ENCODE data around the gene SMIM12. TPM values are rescaled to one million over a fixed set of nuclear protein-coding genes. Genes with fewer than 3 reads are reported as not detected.
A peak's percentile ranks its signal among the peaks of the same experiment; 100 is the strongest.

Gene SMIM12
- polyA plus RNA-seq, 3 donors: 31.8 to 121 (median 93.7) TPM

DNA sequence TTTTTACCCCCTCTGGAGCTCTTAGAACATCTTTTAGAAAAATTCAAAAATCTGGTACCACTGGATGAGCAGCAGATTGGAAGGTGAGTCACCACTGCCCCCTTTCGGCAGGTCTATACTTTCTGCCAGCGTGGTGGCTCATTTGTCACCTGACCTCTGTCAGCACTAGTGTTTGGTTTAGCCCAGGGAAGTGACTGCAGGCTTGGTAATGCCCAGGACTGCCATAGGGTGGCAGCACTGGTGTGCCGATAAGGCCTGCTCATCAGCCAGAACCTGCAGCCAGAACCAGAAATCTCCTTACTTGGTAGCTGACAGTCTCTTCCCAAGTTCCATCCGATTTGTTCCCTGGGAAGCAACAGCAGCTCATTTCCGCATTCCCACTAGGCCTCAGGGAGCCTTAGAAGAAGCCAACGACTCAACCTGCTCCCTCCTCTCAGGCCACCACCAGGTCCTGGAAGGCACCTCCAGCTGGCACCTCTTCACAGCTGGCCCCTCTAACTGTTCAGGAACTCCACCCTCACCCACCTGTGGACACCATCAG, 6.8 kb downstream of the SMIM12 start:
- H3K27me3 Mint-ChIP-seq (ENCODE audit: low read depth in 3 of 3): peaks cover 0 to 3% (median 0%) of the 10 kb centered on the region in 3 donors
- Histone ChIP-seq H3K4me2 (replicated peaks; ENCODE audit: extremely low read depth, low read length, poor library complexity, severe bottlenecking) (no peak overlapping the region), H3K4me1 (ENCODE audit: control insufficient read depth in 1 of 2, insufficient read depth in 2 of 2, low read length in 2 of 2) (peaks cover 1 to 2% of the 10 kb centered on the region in 2 donors), H3K79me2 (ENCODE audit: insufficient read depth, low read length) (peaks cover 43% of the 10 kb centered on the region), H3K36me3 (replicated peaks in 1 of 2; ENCODE audit: control insufficient read depth in 1 of 2, insufficient read depth in 2 of 2, low read length in 2 of 2) (peaks cover 41 to 82% of the 10 kb centered on the region in 2 donors), H3K27ac (ENCODE audit: low read depth in 1 of 2, low read length in 2 of 2) (no peak overlapping the region), H3K9ac (ENCODE audit: insufficient read depth, low read length, poor library complexity, severe bottlenecking) (no peak overlapping the region), H3K4me3 (replicated peaks in 1 of 3; ENCODE audit: low read depth in 2 of 3, low read length in 3 of 3) (no peak overlapping the region), H4K20me1 (ENCODE audit: insufficient read depth, low read length) (peaks cover 85% of the 10 kb centered on the region), H3K27me3 (ENCODE audit: control insufficient read depth in 2 of 2, insufficient read depth in 2 of 2, low read length in 2 of 2) (no peaks in the 10 kb centered on the region), H3K9me3 (replicated peaks in 1 of 2; ENCODE audit: control insufficient read depth in 1 of 2, insufficient read depth in 1 of 2, low read length in 2 of 2) (no peaks in the 10 kb centered on the region), H2AFZ (ENCODE audit: insufficient read depth, low read depth, low read length, poor library complexity, severe bottlenecking) (no peak overlapping the region)
- TF ChIP-seq, protein P1, sequence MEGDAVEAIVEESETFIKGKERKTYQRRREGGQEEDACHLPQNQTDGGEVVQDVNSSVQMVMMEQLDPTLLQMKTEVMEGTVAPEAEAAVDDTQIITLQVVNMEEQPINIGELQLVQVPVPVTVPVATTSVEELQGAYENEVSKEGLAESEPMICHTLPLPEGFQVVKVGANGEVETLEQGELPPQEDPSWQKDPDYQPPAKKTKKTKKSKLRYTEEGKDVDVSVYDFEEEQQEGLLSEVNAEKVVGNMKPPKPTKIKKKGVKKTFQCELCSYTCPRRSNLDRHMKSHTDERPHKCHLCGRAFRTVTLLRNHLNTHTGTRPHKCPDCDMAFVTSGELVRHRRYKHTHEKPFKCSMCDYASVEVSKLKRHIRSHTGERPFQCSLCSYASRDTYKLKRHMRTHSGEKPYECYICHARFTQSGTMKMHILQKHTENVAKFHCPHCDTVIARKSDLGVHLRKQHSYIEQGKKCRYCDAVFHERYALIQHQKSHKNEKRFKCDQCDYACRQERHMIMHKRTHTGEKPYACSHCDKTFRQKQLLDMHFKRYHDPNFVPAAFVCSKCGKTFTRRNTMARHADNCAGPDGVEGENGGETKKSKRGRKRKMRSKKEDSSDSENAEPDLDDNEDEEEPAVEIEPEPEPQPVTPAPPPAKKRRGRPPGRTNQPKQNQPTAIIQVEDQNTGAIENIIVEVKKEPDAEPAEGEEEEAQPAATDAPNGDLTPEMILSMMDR (IDR thresholded peaks at IDR 0.05): peak; percentile 96
- peaks cover 0 to 4% (median 0%) of the 10 kb centered on the region in 7 donors for H3K9me3 Mint-ChIP-seq
- H3K36me3 Mint-ChIP-seq: peaks cover 62 to 74% of the 10 kb centered on the region in 2 donors
- intact Hi-C loops (cut with micrococcal nuclease): loop anchor here (2.0 to 10.0 kb wide), 2 partner anchors 66 to 182 kb away; partner anchors contain the start of gene ZMYM6 (in 1 of the 2)
- no peak overlapping the region for H3K4me3 Mint-ChIP-seq
- peak overlapping the region in 3 of 7 donors; percentile 26 to 55 (median 36) for H3K27ac Mint-ChIP-seq
- peaks cover 10% of the 10 kb centered on the region for H3K4me1 Mint-ChIP-seq
- 50% methylated on average over 6 of the region's 6 CpGs for WGBS (ENCODE audit: insufficient coverage)
- DNase-seq: peak; percentile 82 to 90 (median 89)

DNA sequence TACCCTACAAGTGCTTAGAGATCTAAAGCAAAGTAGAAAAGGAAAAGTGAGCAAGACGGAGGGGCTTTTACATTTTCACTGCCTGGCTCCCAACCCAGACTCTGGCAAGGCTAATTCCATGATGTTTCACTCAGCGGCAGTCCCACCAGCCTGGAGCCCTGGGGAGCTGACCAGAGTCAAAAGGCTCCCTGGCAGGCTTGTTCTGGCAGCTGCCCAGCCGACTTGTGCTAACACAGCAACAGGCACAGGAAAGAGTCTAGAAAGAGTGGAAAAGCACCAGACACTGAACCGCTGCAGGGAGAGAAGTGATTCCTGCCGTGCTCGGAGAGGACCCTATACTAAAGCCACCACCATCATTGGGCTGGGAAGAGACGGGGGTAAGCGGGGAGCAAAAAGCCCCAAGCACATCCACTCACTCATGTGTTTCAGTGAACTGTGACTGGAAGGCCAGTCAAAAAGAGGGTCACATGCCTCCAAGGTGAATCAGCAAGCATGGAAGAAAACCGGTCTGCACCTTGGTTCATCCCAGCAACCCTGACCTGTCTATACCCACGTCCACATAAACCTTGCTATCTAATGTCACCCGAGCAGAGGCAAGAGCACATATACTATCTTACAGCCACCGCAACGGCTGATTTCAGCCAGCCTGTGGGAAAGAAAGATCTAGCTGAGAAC, 8.0 kb downstream of the SMIM12 start:
- peaks cover 61 to 75% of the 10 kb centered on the region in 2 donors for H3K36me3 Mint-ChIP-seq
- H3K27me3 ChIP-seq (ENCODE audit: control insufficient read depth in 2 of 2, insufficient read depth in 2 of 2, low read length in 2 of 2): no peaks in the 10 kb centered on the region
- H3K9me3 ChIP-seq (replicated peaks in 1 of 2; ENCODE audit: control insufficient read depth in 1 of 2, insufficient read depth in 1 of 2, low read length in 2 of 2): no peaks in the 10 kb centered on the region
- H3K27ac ChIP-seq (ENCODE audit: low read depth in 1 of 2, low read length in 2 of 2): no peak overlapping the region
- no peak for DNase-seq
- H3K4me1 ChIP-seq (ENCODE audit: control insufficient read depth in 1 of 2, insufficient read depth in 2 of 2, low read length in 2 of 2): no peaks in the 10 kb centered on the region
- intact Hi-C loops (cut with micrococcal nuclease): loop anchor here (2.0 to 10.0 kb wide), 2 partner anchors 65 to 183 kb away; partner anchors contain the start of gene ZMYM6 (in 1 of the 2)
- no peak overlapping the region for H2AFZ ChIP-seq (ENCODE audit: insufficient read depth, low read depth, low read length, poor library complexity, severe bottlenecking)
- peaks cover 77% of the 10 kb centered on the region for H4K20me1 ChIP-seq (ENCODE audit: insufficient read depth, low read length)
- WGBS (ENCODE audit: insufficient coverage): 100% methylated on average over 1 of the region's 13 CpGs
- peak overlapping the region in 1 of 7 donors; percentile 7 for H3K27ac Mint-ChIP-seq
- H3K4me3 Mint-ChIP-seq: no peak overlapping the region
- H3K9ac ChIP-seq (ENCODE audit: insufficient read depth, low read length, poor library complexity, severe bottlenecking): no peak overlapping the region
- H3K4me3 ChIP-seq (replicated peaks in 1 of 3; ENCODE audit: low read depth in 2 of 3, low read length in 3 of 3): no peak overlapping the region
- TF ChIP-seq, protein P1 (IDR thresholded peaks at IDR 0.05): no peak
- H3K27me3 Mint-ChIP-seq (ENCODE audit: low read depth in 3 of 3): peaks cover 0 to 3% (median 0%) of the 10 kb centered on the region in 3 donors
- H3K9me3 Mint-ChIP-seq: peaks cover 0 to 4% (median 0%) of the 10 kb centered on the region in 7 donors
- peaks cover 32% of the 10 kb centered on the region for H3K79me2 ChIP-seq (ENCODE audit: insufficient read depth, low read length)
- H3K4me2 ChIP-seq (replicated peaks; ENCODE audit: extremely low read depth, low read length, poor library complexity, severe bottlenecking): no peak overlapping the region
- H3K4me1 Mint-ChIP-seq: peaks cover 4% of the 10 kb centered on the region
- H3K36me3 ChIP-seq (replicated peaks in 1 of 2; ENCODE audit: control insufficient read depth in 1 of 2, insufficient read depth in 2 of 2, low read length in 2 of 2): peaks cover 44 to 86% of the 10 kb centered on the region in 2 donors
